ENCODE data around the gene ADAT1.

Gene ADAT1

GRCh38 chr16:75556431-75556950 is 66.6 kb downstream of the ADAT1 start:
- in situ Hi-C loops (cut with MboI; ENCODE audit: low sequenced_read_pairs, unreplicated experiment): no loop called here
- DNase-seq (ENCODE audit: low spot score): no peak
- TF ChIP-seq CTCF (IDR thresholded peaks at IDR 0.05; ENCODE audit: borderline replicate concordance, control extremely low read depth, extremely low read depth, insufficient read depth, missing control alignments): no peak

DNA sequence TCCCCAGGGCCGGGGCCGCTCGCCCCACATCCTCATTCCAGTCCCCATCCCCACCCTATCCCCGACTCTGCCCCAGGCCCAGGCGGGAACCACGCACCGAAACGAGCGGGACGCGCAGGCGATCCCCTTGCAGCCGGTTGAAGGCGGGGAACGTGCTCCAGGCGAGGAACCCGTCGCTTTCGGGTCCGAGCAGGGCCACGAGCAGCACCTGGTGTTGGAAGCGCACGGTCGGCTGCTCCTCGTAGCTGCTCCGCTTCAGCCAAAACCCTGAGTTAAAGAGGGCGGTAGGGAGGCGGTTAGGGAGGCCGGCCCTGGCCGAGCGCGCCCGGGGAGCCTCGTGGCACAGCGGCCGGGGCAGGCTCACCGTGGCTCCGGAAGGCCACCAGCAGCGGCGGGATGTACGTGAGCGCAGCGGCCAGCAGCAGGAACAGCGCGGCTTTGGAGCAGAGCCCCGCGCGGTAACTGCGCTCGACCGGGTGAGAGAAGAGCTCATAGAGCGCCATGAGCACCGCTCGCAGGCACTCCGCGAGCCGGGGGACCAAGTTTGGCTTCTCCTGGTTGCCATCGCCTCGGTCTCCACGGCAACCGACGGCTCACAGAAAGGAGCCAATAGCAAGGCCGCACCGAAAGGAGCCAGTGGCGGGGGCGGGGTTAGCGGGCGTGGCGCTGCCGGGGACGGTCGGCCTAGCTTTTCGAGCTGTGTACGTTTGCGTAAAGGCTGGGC is 67.2 kb downstream of the ADAT1 start, which contains the start of gene TMEM231:
Gene TMEM231 (minus strand): TSS at position 546 of the 724 bp plus-strand sequence. CDS start 43 bp downstream, at position 503.
- no peak for TF ChIP-seq CTCF (IDR thresholded peaks at IDR 0.05; ENCODE audit: borderline replicate concordance, control extremely low read depth, extremely low read depth, insufficient read depth, missing control alignments)
- DNase-seq (ENCODE audit: low spot score): peak; percentile 97
- in situ Hi-C loops (cut with MboI; ENCODE audit: low sequenced_read_pairs, unreplicated experiment): no loop called here

GRCh38 chr16:75555213-75555706 is 67.8 kb downstream of the ADAT1 start:
- peak; percentile 75 for DNase-seq (ENCODE audit: low spot score)
- no peak for TF ChIP-seq CTCF (IDR thresholded peaks at IDR 0.05; ENCODE audit: borderline replicate concordance, control extremely low read depth, extremely low read depth, insufficient read depth, missing control alignments)
- in situ Hi-C loops (cut with MboI; ENCODE audit: low sequenced_read_pairs, unreplicated experiment): no loop called here

- TF ChIP-seq CTCF (IDR thresholded peaks at IDR 0.05; ENCODE audit: borderline replicate concordance, control extremely low read depth, extremely low read depth, insufficient read depth, missing control alignments): no peak
- no peak for DNase-seq (ENCODE audit: low spot score)
- in situ Hi-C loops (cut with MboI; ENCODE audit: low sequenced_read_pairs, unreplicated experiment): no loop called here
These were observed 70.1 kb downstream of the ADAT1 start for GRCh38 chr16:75552951-75553350.

DNA sequence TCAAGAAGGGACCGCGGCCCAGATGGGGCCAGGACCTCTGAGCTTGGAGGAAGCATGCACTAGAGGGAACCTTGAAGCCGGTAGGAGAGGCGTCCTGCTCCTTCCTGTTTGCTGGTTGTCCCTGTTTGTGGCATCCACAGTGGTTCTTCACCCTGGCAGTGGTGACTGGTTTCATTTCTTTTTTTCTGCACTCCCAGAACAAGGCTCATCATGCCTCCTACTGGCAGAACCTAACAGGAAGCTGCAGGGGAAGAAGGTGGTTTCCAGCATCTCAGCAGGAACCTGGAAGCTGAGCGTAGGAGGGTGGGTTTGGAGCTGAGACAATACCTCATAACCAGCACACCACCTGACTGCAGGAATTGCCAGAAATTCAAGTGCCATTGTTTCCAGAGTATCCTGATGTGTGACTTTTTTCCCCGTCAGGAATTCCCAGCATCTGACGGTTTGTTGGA is 72.8 kb downstream of the ADAT1 start:
- in situ Hi-C loops (cut with MboI; ENCODE audit: low sequenced_read_pairs, unreplicated experiment): no loop called here
- DNase-seq (ENCODE audit: low spot score): peak; percentile 67
- TF ChIP-seq CTCF (IDR thresholded peaks at IDR 0.05; ENCODE audit: borderline replicate concordance, control extremely low read depth, extremely low read depth, insufficient read depth, missing control alignments): peak; percentile 61
